ENCODE data around the gene DYSF.

The DYSF gene

DNA sequence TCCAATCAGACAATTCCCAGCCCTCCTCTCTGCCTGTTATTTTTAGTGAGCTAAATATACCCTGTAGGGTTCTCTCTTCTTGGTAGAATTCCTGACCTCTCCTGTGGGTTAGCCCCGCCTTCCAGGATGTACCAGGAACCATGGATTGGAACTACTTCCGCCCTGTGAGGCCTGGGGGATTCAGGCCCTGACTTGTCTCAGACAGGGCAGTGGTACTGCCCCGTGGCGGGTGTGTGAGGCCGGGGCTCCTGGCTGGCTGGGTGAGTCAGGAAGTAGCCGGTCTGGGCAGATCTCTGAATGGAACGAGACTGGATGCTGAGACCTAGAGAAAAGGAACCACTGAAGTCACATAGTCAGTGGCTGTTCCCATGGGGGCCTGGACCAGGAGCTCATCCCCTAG is 50.5 kb downstream of the DYSF start:
- DNase-seq = no peak

DNA sequence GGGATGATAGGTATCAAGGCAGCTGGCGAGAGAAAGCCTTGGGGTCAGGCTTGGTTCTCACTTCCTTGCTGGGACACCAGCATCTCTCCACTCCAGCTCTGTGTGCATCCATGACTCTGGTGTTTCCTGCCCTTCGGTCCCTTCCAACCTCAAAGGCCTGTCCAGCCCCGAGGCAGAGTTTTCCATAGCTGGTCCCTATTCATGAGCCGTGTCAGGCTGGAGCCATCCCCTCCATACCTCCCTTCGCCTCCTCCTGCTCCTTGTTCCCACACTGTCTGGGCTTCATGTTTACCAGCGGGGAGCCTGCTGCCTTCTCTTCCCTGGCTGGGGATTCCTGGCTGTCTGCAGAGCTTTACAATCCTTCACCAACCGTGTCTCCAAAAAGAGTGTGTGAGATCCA is 51.2 kb downstream of the DYSF start:
- DNase-seq = no peak

DNA sequence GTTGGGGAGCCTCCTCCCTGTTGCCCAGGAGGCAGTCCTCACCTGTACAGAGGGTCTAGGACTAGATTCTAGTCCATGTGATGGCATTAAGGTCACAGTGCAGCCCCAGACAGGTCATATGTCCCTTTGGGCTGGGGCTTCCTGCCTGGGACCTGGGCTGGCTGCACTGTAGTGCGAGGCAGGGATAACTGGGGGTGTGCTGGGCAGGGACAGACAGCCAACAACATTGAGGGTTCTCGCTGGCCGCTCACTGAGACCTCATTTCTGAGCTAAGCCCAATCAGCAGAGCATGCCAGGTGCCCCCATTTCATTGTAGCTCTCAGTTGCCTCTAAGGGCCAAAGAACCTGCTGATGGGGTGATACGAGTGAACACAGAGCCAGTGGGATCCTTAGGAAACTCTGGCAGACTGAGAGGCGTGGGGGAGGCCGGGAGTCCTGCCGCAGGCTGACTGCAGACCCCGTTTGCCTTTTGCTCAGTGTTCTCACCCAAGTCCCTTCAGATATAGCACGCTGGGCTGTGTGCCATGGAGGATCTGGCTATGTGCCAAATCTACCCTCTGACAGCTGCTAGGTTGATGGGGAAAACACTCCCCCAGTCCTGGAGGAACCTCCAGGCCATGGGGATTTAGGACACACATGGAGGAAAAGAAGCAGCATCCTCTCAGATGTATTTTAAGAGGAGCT is 51.9 kb downstream of the DYSF start:
- DNase-seq = no peak

DNA sequence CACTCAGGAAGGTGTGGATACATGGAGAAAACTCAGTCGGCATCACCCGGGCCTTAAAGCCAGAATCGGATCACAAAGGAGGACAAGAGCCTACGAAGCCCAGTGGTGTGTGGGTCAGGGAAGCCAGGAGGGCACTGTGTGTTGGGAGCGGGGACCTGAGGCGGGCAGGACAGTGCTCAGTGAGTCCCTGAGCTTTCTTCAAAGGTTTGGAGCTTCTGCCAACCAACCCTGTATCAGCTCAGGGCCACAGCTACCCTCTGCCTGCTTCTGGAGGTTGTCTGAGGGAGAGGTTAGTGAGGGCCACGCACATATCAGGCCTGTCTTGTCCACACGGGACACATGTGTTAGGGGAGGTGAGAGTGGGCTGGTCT is 52.4 kb downstream of the DYSF start:
- no peak for DNase-seq

DNA sequence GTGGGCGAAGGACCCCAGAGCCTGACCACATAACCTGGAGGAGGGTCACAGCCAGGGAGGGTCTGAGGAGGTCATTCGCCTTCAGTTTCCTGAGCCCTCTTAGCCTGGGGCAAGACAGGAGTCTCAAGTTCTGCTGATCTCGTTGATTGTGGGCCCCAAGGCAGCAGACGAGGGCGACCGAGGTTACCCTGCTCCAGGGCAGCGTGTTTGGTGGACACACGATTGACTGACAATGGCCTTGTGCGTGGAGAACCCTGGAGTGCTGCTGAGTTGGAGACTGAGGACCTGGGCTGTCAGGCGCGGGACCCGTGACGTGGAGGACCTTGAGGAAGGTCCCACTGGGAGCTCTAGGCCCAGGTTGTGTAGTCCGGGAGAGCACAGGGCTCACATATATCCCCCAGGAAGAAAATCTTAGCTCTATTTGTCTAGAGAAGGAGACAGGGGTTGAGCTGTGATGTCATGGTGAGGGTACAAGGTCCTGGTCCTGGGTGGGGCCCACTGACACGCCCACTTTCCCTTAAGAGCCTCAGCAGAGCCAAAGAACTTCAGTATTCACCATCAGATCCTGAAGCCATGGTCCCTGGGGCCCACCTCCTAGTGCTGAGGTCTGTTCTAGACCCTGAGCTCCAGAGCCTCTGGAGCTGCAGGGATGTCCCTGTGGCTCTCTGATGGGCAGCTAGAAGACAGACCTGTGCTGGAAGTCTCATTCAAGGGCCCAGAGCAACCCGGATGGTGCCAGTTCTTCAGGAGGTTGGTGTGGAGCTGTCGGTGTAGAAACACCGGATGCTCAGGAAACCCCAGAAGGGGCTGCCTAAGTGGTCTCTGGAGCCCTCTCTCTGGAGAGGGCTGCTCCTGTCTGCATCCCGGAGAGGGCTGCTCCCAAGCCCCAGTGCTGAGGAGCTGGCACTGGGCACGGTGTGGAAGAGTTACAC is 53.1 kb downstream of the DYSF start:
- no peak for DNase-seq

DNA sequence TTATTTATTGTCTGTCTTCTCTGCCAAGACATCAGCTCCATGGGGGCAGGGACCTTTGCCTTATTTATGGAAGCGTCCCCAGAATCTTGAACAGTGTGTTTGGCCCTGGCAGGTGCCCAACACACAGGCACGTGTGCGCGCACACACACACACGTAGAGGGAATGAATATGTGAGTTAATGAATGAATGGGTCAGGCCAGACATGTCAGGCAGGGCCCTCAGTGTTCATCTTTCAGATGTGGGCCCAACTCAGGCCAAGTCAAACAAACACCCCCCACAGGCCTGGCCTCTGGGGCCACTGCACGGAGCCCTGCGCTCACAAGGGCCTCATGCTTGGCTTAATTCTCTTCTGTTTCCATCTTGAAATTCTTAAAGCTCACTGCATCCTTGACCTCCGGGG is 54.1 kb downstream of the DYSF start:
- no peak for DNase-seq

DNA sequence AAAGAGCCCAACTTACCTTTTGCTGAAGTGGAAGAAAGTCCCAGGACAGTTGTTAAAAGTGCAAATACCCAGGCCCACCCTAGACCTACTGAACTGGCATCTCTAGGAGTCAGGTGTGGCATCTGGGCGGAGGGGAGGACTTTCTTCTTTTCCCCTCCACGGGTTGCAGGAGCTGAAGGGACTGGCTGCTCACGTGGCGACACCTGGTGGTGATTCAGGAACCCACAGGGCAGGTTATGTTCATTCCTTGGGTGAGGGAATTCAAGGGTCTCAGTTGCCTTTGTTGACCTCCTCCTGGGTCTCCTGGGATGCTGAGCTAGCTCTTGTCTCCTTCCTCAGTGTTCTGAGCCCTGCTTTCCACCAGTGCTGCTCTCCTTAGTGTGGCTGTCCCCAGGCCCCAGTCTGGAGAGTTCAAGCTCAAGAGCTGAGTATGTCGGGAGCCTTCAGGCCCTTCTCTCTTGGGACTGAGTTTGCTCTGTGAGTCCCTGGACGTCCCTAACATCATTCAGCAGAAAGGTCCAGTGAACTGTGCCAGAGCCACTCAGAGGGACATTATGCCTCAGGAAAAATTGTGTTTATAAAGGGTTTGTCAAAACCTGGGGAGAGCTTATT is 56.9 kb downstream of the DYSF start:
- DNase-seq = peak; percentile 47

DNA sequence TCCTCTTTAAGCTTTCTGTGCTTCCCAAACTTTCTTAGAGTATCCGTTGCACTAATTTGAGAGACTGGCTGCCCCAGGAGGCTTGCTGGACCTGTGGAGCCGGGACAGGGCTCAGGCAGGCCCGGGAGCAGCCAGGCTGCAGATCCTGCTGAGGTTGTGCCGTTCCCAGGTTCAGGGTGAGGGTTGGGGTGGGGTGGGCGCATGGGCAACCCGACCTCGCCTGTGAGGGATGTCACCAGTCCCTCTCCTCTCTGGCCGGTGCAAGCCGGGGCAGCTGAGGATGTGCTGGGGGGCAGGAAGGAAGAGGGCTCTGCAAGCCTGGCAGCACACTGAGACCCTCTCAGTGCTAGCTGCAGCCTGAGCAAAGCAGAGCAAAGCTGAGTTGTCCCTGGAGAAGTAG is 57.6 kb downstream of the DYSF start:
- DNase-seq = no peak

DNA sequence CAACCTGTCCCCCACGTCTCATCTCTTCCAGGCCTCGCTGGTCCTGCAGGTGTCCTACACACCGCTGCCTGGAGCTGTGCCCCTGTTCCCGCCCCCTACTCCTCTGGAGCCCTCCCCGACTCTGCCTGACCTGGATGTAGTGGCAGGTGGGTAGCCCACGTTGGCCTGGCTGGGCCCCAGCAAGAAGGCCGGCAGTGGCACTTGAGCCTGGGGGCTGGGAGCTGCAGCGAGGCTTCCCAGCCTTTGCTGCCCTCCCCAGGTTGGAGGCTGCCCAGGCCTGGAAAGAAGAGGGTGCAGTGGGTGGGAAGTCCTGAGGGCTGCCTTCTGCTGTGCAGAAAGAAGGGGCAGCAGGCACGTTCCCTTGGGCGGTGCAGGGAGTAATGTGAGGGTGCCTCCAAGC is 58.4 kb downstream of the DYSF start:
- DNase-seq = no peak

DNA sequence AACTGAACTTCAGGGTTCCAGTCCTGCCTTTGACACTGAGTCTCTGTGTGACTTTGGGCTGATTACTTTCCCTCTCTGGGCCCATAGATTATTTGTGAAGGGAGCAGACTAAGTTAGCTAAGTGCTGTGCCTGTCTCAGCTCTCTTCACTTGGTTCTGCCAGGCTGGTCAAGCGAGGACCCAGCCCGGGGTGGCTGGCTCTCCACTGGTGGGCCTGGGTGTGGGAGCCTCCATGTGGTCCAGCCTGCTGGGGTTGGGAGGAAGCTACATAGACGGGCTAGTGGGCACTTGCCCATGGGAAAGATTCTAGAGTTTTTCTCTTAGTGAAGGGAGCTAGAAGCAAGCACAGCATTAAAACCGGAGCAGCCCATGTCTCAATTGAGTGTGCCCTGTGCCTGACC is 59.0 kb downstream of the DYSF start:
- DNase-seq = no peak

DNA sequence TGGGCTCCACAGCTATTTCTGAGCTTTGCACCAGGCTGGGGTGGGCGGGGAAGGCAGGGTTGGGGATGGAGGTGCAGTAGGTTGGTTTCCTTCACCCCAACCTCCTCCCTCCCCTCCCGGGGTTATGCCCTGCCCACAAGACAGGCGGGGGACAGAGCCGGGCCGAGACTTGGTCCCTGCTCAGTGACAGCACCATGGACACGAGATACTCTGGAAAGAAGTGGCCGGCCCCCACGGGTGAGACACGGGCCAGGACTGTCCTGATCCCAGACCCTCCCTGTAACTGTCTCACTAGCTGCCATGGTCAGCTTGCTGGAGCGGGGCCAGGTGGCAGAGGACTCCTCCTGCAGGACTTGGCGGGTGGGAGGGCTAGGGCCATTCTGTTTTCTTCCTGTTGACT is 59.7 kb downstream of the DYSF start:
- DNase-seq = no peak

DNA sequence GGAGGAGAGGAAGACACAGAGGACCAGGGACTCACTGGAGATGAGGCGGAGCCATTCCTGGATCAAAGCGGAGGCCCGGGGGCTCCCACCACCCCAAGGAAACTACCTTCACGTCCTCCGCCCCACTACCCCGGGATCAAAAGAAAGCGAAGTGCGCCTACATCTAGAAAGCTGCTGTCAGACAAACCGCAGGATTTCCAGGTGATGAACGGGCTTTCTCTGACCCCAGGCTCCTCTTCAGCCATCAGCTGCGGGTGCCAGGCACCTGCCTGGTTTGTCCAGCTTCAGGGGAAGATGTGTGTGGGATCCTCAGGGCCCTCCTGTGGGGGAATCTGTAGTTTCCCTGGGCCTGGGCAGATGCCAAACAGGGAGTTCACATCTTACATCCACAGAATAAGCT is 60.4 kb downstream of the DYSF start:
- DNase-seq = no peak

DNA sequence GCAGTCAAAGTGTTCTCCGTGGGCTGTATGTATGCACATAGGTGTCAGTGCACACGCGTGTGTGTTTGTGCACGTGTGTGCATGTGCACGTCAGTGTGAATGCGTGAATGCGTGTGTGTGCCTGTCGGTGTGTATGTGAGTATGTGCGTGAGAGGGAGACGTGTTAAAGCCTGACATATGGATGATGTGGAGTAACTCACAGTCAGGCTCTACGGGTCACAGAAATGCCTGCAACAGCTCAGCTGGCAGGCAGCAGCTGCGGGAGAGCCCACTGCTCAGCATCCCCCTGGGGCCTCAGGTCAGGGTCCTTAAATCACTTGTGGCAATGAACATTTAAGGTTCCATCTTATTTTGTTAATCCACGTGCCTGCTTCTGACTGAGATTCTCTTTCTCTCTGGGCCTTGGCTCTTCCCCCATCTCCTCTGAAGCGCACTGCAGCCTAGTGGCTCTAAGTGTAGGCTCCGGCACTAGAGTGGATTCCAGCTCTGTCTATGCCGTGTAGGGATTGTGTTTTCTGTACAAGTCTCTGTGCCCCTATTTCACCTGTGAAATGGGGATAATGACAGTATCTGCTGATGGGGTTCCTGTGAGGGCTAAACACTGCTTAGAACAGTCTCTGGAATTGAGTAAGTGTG is 63.0 kb downstream of the DYSF start:
- DNase-seq = no peak

DNA sequence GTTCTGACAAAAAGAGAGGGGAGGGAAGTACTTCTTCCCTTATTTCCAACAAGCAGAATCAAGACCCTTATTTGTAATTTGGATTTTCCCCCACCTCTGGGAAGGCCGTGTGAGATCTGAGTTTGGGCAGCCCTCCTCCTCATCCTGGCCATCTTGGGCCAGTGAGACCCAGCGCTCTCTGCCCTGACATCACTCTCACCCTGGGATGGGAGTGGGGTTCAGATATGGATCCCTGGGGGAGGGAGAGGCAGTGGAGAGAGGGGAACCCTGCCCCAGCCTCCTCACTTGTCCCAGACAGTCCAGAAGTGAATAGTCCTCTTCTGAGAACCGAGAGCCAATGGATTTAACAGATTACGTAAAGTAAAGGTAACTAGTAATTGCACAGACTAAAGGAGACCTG is 64.5 kb downstream of the DYSF start:
- DNase-seq = no peak

DNA sequence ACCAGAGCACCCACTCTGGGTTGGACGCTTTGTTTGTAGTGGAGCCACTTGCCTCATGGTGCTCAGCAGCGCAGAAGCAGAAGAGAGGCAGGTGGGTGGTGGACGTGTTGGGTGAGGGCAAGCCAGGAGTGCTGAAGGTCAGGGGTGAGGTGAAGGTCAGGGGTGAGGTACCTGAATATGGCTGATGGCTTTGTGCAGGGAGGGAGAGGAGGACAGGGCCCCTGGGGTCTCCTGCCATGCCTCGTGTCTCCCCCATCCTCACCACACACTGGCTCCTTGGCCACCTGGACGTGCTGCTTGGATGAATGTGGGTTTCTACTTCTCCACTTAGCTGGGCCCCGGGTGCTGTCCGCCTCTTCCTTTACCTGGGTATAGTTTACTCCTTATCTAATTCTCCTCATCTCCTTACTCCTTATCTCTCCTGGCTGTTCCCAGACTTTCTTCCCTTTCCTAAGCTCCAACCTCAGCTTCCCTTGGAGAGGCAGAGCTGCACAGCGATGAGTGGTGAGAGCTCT is 68.1 kb downstream of the DYSF start:
- DNase-seq = no peak

DNA sequence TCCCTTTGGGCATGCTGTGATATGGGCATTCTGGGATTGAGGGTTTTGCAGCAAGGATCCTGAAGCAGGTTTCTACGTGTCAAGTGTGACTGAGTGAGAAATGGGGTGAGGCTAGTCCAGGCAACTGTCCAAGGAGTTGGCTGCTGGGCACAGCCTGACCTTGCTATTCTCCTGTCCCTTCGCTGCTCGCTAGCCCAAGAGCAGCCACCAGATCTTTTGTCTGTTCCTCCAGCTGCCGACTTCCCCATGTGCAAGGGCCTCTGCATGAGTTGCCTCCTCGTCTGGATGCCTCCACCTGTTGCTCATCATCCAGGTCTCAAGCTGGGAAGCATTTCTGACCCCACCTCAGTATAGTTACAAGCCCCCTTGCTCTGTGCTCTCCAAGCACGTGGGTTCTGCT is 71.1 kb downstream of the DYSF start:
- no peak for DNase-seq

DNA sequence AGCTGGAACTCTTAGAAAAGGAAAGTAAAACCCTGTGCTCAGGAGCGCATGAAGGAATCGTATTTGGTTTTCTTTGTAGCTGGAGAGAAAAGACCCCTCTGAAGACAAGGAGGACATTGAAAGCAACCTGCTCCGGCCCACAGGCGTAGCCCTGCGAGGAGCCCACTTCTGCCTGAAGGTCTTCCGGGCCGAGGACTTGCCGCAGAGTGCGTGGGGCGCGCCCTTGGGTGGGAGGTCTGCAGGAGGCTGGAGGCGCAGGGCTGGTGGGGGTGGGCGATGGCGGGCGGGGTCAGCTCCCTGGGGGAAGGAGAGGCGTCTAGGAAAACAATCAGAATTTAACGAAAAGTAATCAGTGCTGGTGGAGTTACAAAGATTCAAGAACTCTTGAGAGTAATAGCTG is 72.8 kb downstream of the DYSF start:
- DNase-seq = no peak

DNA sequence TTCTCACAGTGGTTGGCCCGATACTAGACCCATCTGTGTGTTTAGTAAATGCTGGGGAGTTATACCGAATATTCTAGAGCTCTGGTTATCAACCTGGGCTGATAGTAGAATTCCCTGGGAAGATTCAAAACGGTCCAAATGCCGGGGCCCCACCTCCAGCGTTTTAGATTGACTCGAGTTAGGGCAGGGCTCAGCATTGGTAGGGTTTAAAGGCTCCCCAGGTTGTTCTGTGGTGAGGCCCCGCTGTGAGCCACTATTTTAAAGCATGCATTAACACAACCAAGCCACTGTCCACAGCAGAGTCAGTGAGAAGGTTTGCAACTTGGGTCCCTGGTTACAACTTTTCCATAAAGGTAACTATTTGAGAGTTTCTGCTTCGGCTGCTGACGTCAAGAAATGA is 73.6 kb downstream of the DYSF start:
- no peak for DNase-seq

DNA sequence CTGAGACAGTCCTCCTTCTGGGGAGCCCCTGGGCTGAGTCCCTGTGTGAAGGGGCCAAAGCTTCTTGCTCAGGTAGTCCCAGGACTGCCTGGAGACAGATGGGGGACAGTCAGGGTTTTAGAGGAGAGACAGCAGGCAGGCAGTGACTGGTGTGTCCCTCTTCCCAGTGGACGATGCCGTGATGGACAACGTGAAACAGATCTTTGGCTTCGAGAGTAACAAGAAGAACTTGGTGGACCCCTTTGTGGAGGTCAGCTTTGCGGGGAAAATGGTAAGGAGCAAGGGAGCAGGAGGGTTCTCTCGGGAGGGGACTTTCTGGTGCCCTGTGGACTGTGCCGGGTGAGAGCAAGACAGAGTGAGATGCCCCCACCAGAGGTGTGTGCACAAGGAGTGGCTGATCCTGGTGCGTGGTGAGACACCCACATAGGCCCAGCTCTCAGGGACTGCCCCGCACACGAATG is 74.8 kb downstream of the DYSF start:
- DNase-seq = no peak

DNA sequence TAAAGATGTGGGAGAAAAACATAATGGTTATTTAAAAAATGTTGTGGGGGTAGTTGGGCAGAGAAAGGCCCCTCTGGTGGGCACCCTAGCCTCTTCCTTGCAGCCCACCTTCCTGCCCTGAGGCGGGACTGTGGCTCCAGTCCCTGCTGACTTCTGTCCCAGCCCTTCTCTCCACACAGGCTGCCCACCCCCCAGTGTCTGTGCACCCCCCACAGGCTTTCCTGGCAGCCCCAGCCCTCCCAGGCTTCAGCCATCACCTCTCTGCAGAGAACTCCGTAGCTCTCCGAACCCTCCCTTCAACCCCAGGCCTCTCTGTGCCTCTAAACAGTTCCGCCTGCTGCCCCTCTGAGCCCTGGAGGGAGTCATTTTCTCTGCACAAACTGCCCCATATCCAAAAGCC is 75.4 kb downstream of the DYSF start:
- DNase-seq = no peak

DNA sequence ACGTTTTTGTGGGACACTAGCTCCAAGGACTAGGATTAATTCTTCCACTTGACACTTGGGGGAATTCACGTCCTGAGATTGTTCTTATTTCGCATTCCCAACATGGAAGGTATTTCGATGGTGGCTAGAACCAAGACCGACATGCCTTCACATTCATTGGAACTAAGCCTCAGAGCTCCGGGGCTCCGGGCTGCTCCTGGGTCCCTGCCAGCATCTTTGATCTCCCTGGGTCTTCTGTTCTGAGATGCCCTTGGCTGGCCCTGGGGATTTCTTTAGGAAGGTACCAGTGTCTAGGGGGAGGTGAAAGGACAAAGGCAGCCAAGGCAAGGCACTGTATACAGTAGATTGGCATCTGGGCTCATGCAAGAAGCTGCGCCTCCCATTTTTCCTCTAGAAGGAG is 76.8 kb downstream of the DYSF start:
- no peak for DNase-seq

DNA sequence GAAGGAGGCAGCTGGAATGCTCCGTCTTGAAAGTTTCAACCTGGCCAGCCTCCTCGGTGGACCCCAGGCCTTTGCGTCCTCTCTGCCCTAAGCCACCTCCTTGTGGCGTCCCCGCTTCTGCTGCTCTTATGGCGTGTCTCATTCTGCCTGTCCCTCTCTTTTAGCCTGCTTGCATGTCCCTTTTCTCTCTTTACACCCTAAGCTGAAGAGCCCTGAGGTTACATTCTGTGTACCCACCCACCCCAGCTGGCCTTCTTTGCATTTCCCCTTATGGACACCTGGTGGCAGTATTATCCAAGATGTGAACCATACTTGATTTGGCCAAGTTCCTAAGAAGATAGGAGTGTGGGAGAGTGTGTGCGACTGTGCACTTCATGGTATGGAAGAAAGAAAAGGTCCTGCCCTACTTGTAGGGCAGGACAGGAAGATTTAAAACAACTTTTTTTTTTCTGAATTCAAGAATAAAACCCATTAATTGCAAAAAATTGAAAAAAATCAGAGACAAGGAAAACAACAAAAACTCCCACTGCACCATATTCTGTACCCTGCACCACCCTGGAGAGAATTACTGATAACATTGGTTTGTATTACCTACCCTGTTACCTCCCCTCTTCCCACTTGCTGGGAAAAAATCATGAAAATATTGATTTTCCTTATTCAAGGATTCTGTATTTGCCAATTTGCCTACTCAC is 77.4 kb downstream of the DYSF start:
- DNase-seq = peak; percentile 60

Measured in fibroblast of skin of back (primary cell).